Measurements from ENCODE around the gene AKAP7.

Gene AKAP7

GRCh38 chr6:131175564-131175963 is 40.3 kb downstream of the AKAP7 start:
- DNase-seq (ENCODE audit: low spot score): no peak
- no peak for TF ChIP-seq CTCF (IDR thresholded peaks at IDR 0.05; ENCODE audit: borderline replicate concordance, control extremely low read depth, extremely low read depth, insufficient read depth, missing control alignments)
- in situ Hi-C loops (cut with MboI; ENCODE audit: low sequenced_read_pairs, unreplicated experiment): no loop called here

- TF ChIP-seq CTCF (IDR thresholded peaks at IDR 0.05; ENCODE audit: borderline replicate concordance, control extremely low read depth, extremely low read depth, insufficient read depth, missing control alignments): no peak
- DNase-seq (ENCODE audit: low spot score): no peak
- in situ Hi-C loops (cut with MboI; ENCODE audit: low sequenced_read_pairs, unreplicated experiment): no loop called here
Observed at GRCh38 chr6:131177996-131178395, 42.7 kb downstream of the AKAP7 start.

GRCh38 chr6:131182991-131183425 is 47.7 kb downstream of the AKAP7 start:
- DNase-seq (ENCODE audit: low spot score): peak; percentile 13
- in situ Hi-C loops (cut with MboI; ENCODE audit: low sequenced_read_pairs, unreplicated experiment): no loop called here
- TF ChIP-seq CTCF (IDR thresholded peaks at IDR 0.05; ENCODE audit: borderline replicate concordance, control extremely low read depth, extremely low read depth, insufficient read depth, missing control alignments): peak; percentile 7

GRCh38 chr6:131183427-131184095 is 48.3 kb downstream of the AKAP7 start:
- TF ChIP-seq CTCF (IDR thresholded peaks at IDR 0.05; ENCODE audit: borderline replicate concordance, control extremely low read depth, extremely low read depth, insufficient read depth, missing control alignments): no peak
- in situ Hi-C loops (cut with MboI; ENCODE audit: low sequenced_read_pairs, unreplicated experiment): no loop called here
- no peak for DNase-seq (ENCODE audit: low spot score)

GRCh38 chr6:131191590-131191989 is 56.3 kb downstream of the AKAP7 start:
- no peak for DNase-seq (ENCODE audit: low spot score)
- in situ Hi-C loops (cut with MboI; ENCODE audit: low sequenced_read_pairs, unreplicated experiment): no loop called here
- no peak for TF ChIP-seq CTCF (IDR thresholded peaks at IDR 0.05; ENCODE audit: borderline replicate concordance, control extremely low read depth, extremely low read depth, insufficient read depth, missing control alignments)

- DNase-seq (ENCODE audit: low spot score): no peak
- no peak for TF ChIP-seq CTCF (IDR thresholded peaks at IDR 0.05; ENCODE audit: borderline replicate concordance, control extremely low read depth, extremely low read depth, insufficient read depth, missing control alignments)
- in situ Hi-C loops (cut with MboI; ENCODE audit: low sequenced_read_pairs, unreplicated experiment): no loop called here
Observed at GRCh38 chr6:131197716-131198115, 62.4 kb downstream of the AKAP7 start.
